A549 (cell line): ENCODE measurements around the gene PRDM9. TPM values are rescaled to one million over a fixed set of nuclear protein-coding genes. Genes with fewer than 3 reads are reported as not detected.

ENCODE experiments used
- ATAC-seq, 2 experiments: fragments of 200-7000 bp in 1 of 2; fragments of >200 bp in 1 of 2; cut with Nextera tagmentation in 1 of 2; cut with Tn5 transposase in 1 of 2; 3 replicates each; pipeline versions ENCODE4 v1.8.0 to v1.9.1; 2018 to 2020; ENCODE audit warnings: mild to moderate bottlenecking in 1 of 2, moderate library complexity in 1 of 2
- CTCF ChIA-PET: fragments of 300-600 bp; sonication (Branson Sonifier 250); formaldehyde crosslinking; extraction: SDS; loops from one replicate; lab custom pipeline; 2021; ENCODE audit warnings: antibody characterized with exemption, inconsistent platforms; lab: Yijun Ruan, JAX
- POLR2A ChIA-PET: fragments of 350-600 bp; formaldehyde crosslinking; extraction: SDS; loops from one replicate; lab custom pipeline; 2021; ENCODE audit warnings: antibody characterized with exemption, inconsistent platforms; lab: Yijun Ruan, JAX
- DNase-seq, 2 experiments: peaks; one replicate each; pipeline versions ENCODE4 v3.0.0 to v3.0.0-alpha.2; 2011 to 2016; ENCODE audit warnings: low read depth in 1 of 2, low spot score in 1 of 2
- FAIRE-seq: peaks from 2 replicates; lab custom pipeline; 2011; peaks lifted over from hg19 to GRCh38; lab: Jason Lieb, UNC
- H3K27ac ChIP-seq, 2 experiments: fragments of >200 bp; sonication (Bioruptor Twin); formaldehyde crosslinking; 3 replicates each; pipeline ENCODE4 v1.5.1; 2016 to 2017
- H3K4me1 ChIP-seq: fragments of >200 bp; sonication (Bioruptor Twin); formaldehyde crosslinking; 3 replicates; pipeline ENCODE4 v1.6.1; 2016
- H3K4me2 ChIP-seq: fragments of >200 bp; sonication (Bioruptor Twin); formaldehyde crosslinking; 3 replicates; pipeline ENCODE4 v1.6.1; 2016
- H3K4me3 ChIP-seq: fragments of >200 bp; sonication (Bioruptor Twin); formaldehyde crosslinking; 3 replicates; pipeline ENCODE4 v1.5.1; 2016
- H3K9me3 ChIP-seq: fragments of >200 bp; sonication (Bioruptor Twin); formaldehyde crosslinking; 3 replicates; pipeline ENCODE4 v1.6.1; 2016
- ATOH8 ChIP-seq: fragments of 250-450 bp; sonication (Bioruptor Pico); IDR thresholded peaks from 2 replicates; pipeline ENCODE4 v1.5.0; 2020; ENCODE audit warnings: low read depth, mild to moderate bottlenecking, moderate library complexity
- BHLHE40 ChIP-seq: IDR thresholded peaks from 2 replicates; pipeline ENCODE4 v1.6.1; 2012; ENCODE audit warnings: low read depth, low read length, inconsistent platforms
- CEBPB ChIP-seq, 2 experiments: fragments of >200 bp in 1 of 2; sonication (Bioruptor Twin) in 1 of 2; formaldehyde crosslinking in 1 of 2; IDR thresholded peaks; 2 replicates each; pipeline ENCODE4 v1.6.1; 2012 to 2016
- CTCF ChIP-seq: fragments of >200 bp; sonication (Bioruptor Twin); formaldehyde crosslinking; IDR thresholded peaks from 3 replicates; pipeline ENCODE4 v1.5.1; 2016
- E2F6 ChIP-seq: IDR thresholded peaks from 2 replicates; pipeline ENCODE4 v1.6.1; 2012; ENCODE audit warnings: low read depth, borderline replicate concordance
- EP300 ChIP-seq, 2 experiments: fragments of >200 bp; sonication (Bioruptor Twin); formaldehyde crosslinking; IDR thresholded peaks; 2 replicates in 1 of 2; 3 replicates in 1 of 2; pipeline ENCODE4 v1.6.1; 2016 to 2017
- ESRRA ChIP-seq: fragments of 150-350 bp; IDR thresholded peaks from 2 replicates; pipeline ENCODE4 v1.6.1; 2014; ENCODE audit warnings: mild to moderate bottlenecking, low read length, borderline replicate concordance
- FOSB ChIP-seq: fragments of 250-450 bp; sonication (Bioruptor Pico); IDR thresholded peaks from 2 replicates; pipeline ENCODE4 v1.5.0; 2020; ENCODE audit warnings: mild to moderate bottlenecking, moderate library complexity
- FOSL2 ChIP-seq, 2 experiments: fragments of 450-650 bp in 1 of 2; fragments of >200 bp in 1 of 2; sonication (Bioruptor Twin) in 1 of 2; formaldehyde crosslinking; IDR thresholded peaks; 2 replicates each; pipeline versions ENCODE4 v1.5.0 to v1.6.1; 2016 to 2020; ENCODE audit warnings: mild to moderate bottlenecking in 1 of 2, moderate library complexity in 1 of 2
- FOXS1 ChIP-seq: fragments of 250-450 bp; sonication (Bioruptor Pico); IDR thresholded peaks from 2 replicates; pipeline ENCODE4 v1.5.0; 2020; ENCODE audit warnings: mild to moderate bottlenecking, moderate library complexity
- HDAC2 ChIP-seq: fragments of 200-600 bp; sonication (generic); IDR thresholded peaks from 2 replicates; pipeline ENCODE4 v1.6.1; 2016
- HES2 ChIP-seq: fragments of >200 bp; sonication (Bioruptor Twin); formaldehyde crosslinking; IDR thresholded peaks from 2 replicates; pipeline ENCODE4 v1.6.1; 2016
- HMGXB4 ChIP-seq: fragments of 250-450 bp; sonication (Bioruptor Pico); IDR thresholded peaks from 2 replicates; pipeline ENCODE4 v1.5.0; 2021; ENCODE audit warnings: mild to moderate bottlenecking, moderate library complexity, borderline replicate concordance
- JUNB ChIP-seq: fragments of >200 bp; sonication (Bioruptor Twin); formaldehyde crosslinking; IDR thresholded peaks from 2 replicates; pipeline ENCODE4 v1.6.1; 2016
- KDM5A ChIP-seq: fragments of 200-600 bp; sonication (generic); IDR thresholded peaks from 2 replicates; pipeline ENCODE4 v1.6.1; 2016; ENCODE audit warnings: antibody characterized with exemption, mild to moderate bottlenecking
- MAFK ChIP-seq: fragments of 450-650 bp; IDR thresholded peaks from 2 replicates; pipeline ENCODE4 v1.6.1; 2014; ENCODE audit not compliant: partially characterized antibody
- NR3C1 ChIP-seq: fragments of >200 bp; sonication (Bioruptor Twin); formaldehyde crosslinking; IDR thresholded peaks from 3 replicates; pipeline ENCODE4 v1.6.1; 2017
- PHF8 ChIP-seq: fragments of 200-600 bp; sonication (generic); IDR thresholded peaks from 2 replicates; pipeline ENCODE4 v1.6.1; 2016; ENCODE audit warnings: low read depth, mild to moderate bottlenecking, antibody characterized with exemption, moderate library complexity, borderline replicate concordance
- POLR2A ChIP-seq: IDR thresholded peaks from 2 replicates; pipeline ENCODE4 v1.6.1; 2012; ENCODE audit warnings: mild to moderate bottlenecking, low read length
- POLR2AphosphoS2 ChIP-seq: conservative IDR thresholded peaks from 2 replicates; pipeline ENCODE4 v1.6.1; 2012; ENCODE audit warnings: low read length, improper control_type of control experiment, inconsistent platforms
- RARB ChIP-seq: fragments of 250-450 bp; sonication (Bioruptor Pico); IDR thresholded peaks from 2 replicates; pipeline ENCODE4 v1.8.0; 2021; ENCODE audit warnings: mild to moderate bottlenecking, moderate library complexity
- RCOR1 ChIP-seq: fragments of 150-350 bp; IDR thresholded peaks from 2 replicates; pipeline ENCODE4 v1.6.1; 2014; ENCODE audit warnings: antibody characterized with exemption, low read length, low read depth
- TFCP2L1 ChIP-seq: fragments of 250-450 bp; sonication (Bioruptor Pico); IDR thresholded peaks from 2 replicates; pipeline ENCODE4 v1.5.0; 2021; ENCODE audit warnings: mild to moderate bottlenecking
- USF2 ChIP-seq: fragments of 450-650 bp; IDR thresholded peaks from 2 replicates; pipeline ENCODE4 v1.6.1; 2014; ENCODE audit warnings: antibody characterized with exemption
- ZFP36 ChIP-seq: fragments of 450-650 bp; IDR thresholded peaks from 2 replicates; pipeline ENCODE4 v1.6.1; 2014; ENCODE audit warnings: borderline replicate concordance; ENCODE audit not compliant: partially characterized antibody
- ZNF302 ChIP-seq: fragments of 250-450 bp; sonication (Bioruptor Pico); IDR thresholded peaks from 2 replicates; pipeline ENCODE4 v1.9.0; 2021; ENCODE audit warnings: inconsistent platforms, mild to moderate bottlenecking, moderate library complexity
- WGBS: methylation state at CpG from one replicate; pipeline ENCODE4 v1.1.6; 2017; ENCODE audit errors: missing lambda C conversion rate; 5-methylcytosine and 5-hydroxymethylcytosine counted together
- polyA plus RNA-seq, 4 experiments: library from polyadenylated mRNA; depleted of rRNA in 3 of 4; stranded (reverse); fragments of >200 nt; fragmentation: RNase III in 1 of 4; extraction: RNeasy Plus Mini Kit Qiagen cat#74134 plus additional on column Dnase treatment in 1 of 4; gene quantifications; 2 replicates in 3 of 4; 3 replicates in 1 of 4; pipeline ENCODE4 v1.2.3, GENCODE V29; 2011 to 2017

The PRDM9 gene
- polyA plus RNA-seq, 2 of the 4 experiments (the other 2 are of a cell fraction) = not detected

- TF ChIP-seq FOSL2 (IDR thresholded peaks at IDR 0.05) = no peak
- TF ChIP-seq FOSL2 (CRISPR knock-in tag; IDR thresholded peaks at IDR 0.05) = no peak
- TF ChIP-seq CTCF = no peak
- no peak for TF ChIP-seq ZNF302 (CRISPR knock-in tag)
- no peak for TF ChIP-seq POLR2A
- no peak for TF ChIP-seq ATOH8 (CRISPR knock-in tag)
- no peak for TF ChIP-seq RCOR1
- no peak for TF ChIP-seq KDM5A
- TF ChIP-seq NR3C1 = no peak
- no peak for TF ChIP-seq HDAC2
- TF ChIP-seq CEBPB (IDR thresholded peaks at IDR 0.05) = no peak
- TF ChIP-seq USF2 = no peak
- TF ChIP-seq MAFK = no peak
- no peak for TF ChIP-seq HMGXB4 (CRISPR knock-in tag)
- no peak for TF ChIP-seq E2F6
- no peak for TF ChIP-seq ZFP36
- TF ChIP-seq TFCP2L1 (CRISPR knock-in tag) = no peak
- POLR2A ChIA-PET = no interaction called here
- H3K4me1 ChIP-seq = 0 out of 3 replicates have a peak, but pooled peaks cover 4% of the 10 kb centered on the region
- no peak for DNase-seq
- ATAC-seq = no peak
- FAIRE-seq = no peak
- H3K4me3 ChIP-seq = no peak overlapping the region
- CTCF ChIA-PET = no interaction called here
- 0 out of 3 replicates have a peak, but pooled peaks cover 6% of the 10 kb centered on the region for H3K9me3 ChIP-seq
- WGBS = 32% methylated on average over 1 of the region's 1 CpG
- H3K27ac ChIP-seq = no peak overlapping the region
- no peak overlapping the region for H3K4me2 ChIP-seq
Measured at GRCh38 chr5:23461576-23461975, 45.8 kb upstream of the PRDM9 start.

GRCh38 chr5:23466401-23466912 is 41.0 kb upstream of the PRDM9 start:
- ChIA-PET POLR2A (no interaction called here), CTCF (no interaction called here)
- no peak for FAIRE-seq
- Histone ChIP-seq H3K4me2 (no peak overlapping the region), H3K4me1 (0 out of 3 replicates have a peak, but pooled peaks cover 4% of the 10 kb centered on the region), H3K27ac (peak overlapping the region in 1 of 2 experiments; percentile 52; a peak in 2 of 6 replicates), H3K4me3 (no peak overlapping the region), H3K9me3 (peaks cover 12% of the 10 kb centered on the region; the same call in 1 of the 3 replicates)
- 10% methylated on average over 2 of the region's 2 CpGs for WGBS
- DNase-seq = peak; percentile 1 to 72
- peak; percentile 73 to 75 for ATAC-seq
- TF ChIP-seq POLR2AphosphoS2 = no peak
- TF ChIP-seq E2F6 = no peak
- no peak for TF ChIP-seq MAFK
- TF ChIP-seq FOXS1 (CRISPR knock-in tag) = no peak
- peak; percentile 59 for TF ChIP-seq HES2
- TF ChIP-seq CTCF = no peak
- no peak for TF ChIP-seq TFCP2L1 (CRISPR knock-in tag)
- TF ChIP-seq USF2 = no peak
- no peak for TF ChIP-seq RARB (CRISPR knock-in tag)
- TF ChIP-seq PHF8 = no peak
- no peak for TF ChIP-seq FOSB (CRISPR knock-in tag)
- TF ChIP-seq JUNB = peak; percentile 29; the same call in 1 of the 2 replicates
- TF ChIP-seq ESRRA = no peak
- TF ChIP-seq EP300 (IDR thresholded peaks at IDR 0.05) = 0 out of 5 replicates have a peak, but pooled peaks of 1 of the 2 experiments have one; percentile 23
- TF ChIP-seq POLR2A = no peak
- no peak for TF ChIP-seq BHLHE40
- TF ChIP-seq CEBPB (IDR thresholded peaks at IDR 0.05) = peak; percentile 65 to 75; a peak in 3 of 4 replicates
- TF ChIP-seq ZFP36 = no peak
